IMR-90 (cell line): ENCODE results near the gene AGBL3. TPM values are rescaled to one million over a fixed set of nuclear protein-coding genes. Genes with fewer than 3 reads are reported as not detected.

Experiments
- ATAC-seq: fragments of 200-7000 bp; cut with Tn5 transposase; 2 replicates; pipeline ENCODE4 v1.9.1; 2020; ENCODE audit warnings: low read depth, mild to moderate bottlenecking, moderate library complexity
- BruUV-seq: library from RNA; stranded (reverse); fragments of 400-500 nt; replicated peaks from 2 replicates; lab custom pipeline; 2021; lab: Mats Ljungman, UMichigan
- CTCF ChIA-PET: fragments of 300-600 bp; formaldehyde crosslinking; extraction: SDS; loops from one replicate; lab custom pipeline; 2021; ENCODE audit warnings: antibody characterized with exemption; lab: Yijun Ruan, JAX
- POLR2A ChIA-PET: fragments of 300-600 bp; sonication (Branson Sonifier 250); formaldehyde crosslinking; loops from one replicate; lab custom pipeline; 2022; ENCODE audit warnings: antibody characterized with exemption; ENCODE audit not compliant: unreplicated experiment; lab: Charles Lee
- DNase-seq: peaks from one replicate; pipeline ENCODE4 v3.0.0; 2013
- H2AFZ ChIP-seq: replicated peaks from 2 replicates; pipeline ENCODE3; 2013; ENCODE audit warnings: low read length, mild to moderate bottlenecking; ENCODE audit not compliant: poor library complexity
- H2AK5ac ChIP-seq: 2 replicates; pipeline ENCODE4 v1.6.1; 2013; ENCODE audit warnings: low read depth, low read length, inconsistent platforms
- H2AK9ac ChIP-seq: replicated peaks from 2 replicates; pipeline ENCODE3; 2013; ENCODE audit warnings: mild to moderate bottlenecking, low read depth, low read length, moderate library complexity; ENCODE audit not compliant: poor library complexity
- H2BK120ac ChIP-seq: 2 replicates; pipeline ENCODE4 v1.6.1; 2013; ENCODE audit warnings: low read depth, low read length, inconsistent platforms
- H2BK15ac ChIP-seq: 3 replicates; pipeline ENCODE4 v1.6.1; 2013; ENCODE audit warnings: low read depth, low read length, inconsistent platforms
- H2BK20ac ChIP-seq: 2 replicates; pipeline ENCODE4 v1.6.1; 2013; ENCODE audit warnings: low read depth, mild to moderate bottlenecking, inconsistent platforms, low read length, moderate library complexity
- H2BK5ac ChIP-seq: 2 replicates; pipeline ENCODE4 v1.6.1; 2013; ENCODE audit warnings: mild to moderate bottlenecking, low read depth, low read length, inconsistent platforms; ENCODE audit not compliant: poor library complexity, severe bottlenecking
- H3K14ac ChIP-seq: replicated peaks from 2 replicates; pipeline ENCODE4 v1.6.1; 2013; ENCODE audit warnings: low read depth, low read length, inconsistent platforms
- H3K18ac ChIP-seq: 2 replicates; pipeline ENCODE4 v1.6.1; 2013; ENCODE audit warnings: low read depth, low read length, control low read depth
- H3K23ac ChIP-seq: 2 replicates; pipeline ENCODE4 v1.6.1; 2013; ENCODE audit warnings: low read depth, low read length, inconsistent platforms
- H3K27ac ChIP-seq: 2 replicates; pipeline ENCODE4 v1.5.1; 2013; ENCODE audit warnings: mild to moderate bottlenecking, control low read depth, low read length; ENCODE audit not compliant: insufficient read depth
- H3K27me3 ChIP-seq: 2 replicates; pipeline ENCODE4 v1.6.1; 2013; ENCODE audit warnings: low read length; ENCODE audit not compliant: control insufficient read depth, insufficient read depth
- H3K36me3 ChIP-seq: 2 replicates; pipeline ENCODE4 v1.6.1; 2013; ENCODE audit warnings: low read length, mixed read lengths; ENCODE audit not compliant: control insufficient read depth, insufficient read depth
- H3K4ac ChIP-seq: 2 replicates; pipeline ENCODE4 v1.6.1; 2013; ENCODE audit warnings: low read depth, low read length, inconsistent platforms
- H3K4me1 ChIP-seq: 2 replicates; pipeline ENCODE4 v1.6.1; 2013; ENCODE audit warnings: low read length, mixed read lengths; ENCODE audit not compliant: control insufficient read depth, insufficient read depth
- H3K4me2 ChIP-seq: 2 replicates; pipeline ENCODE4 v1.6.1; 2013; ENCODE audit warnings: low read depth, mild to moderate bottlenecking, control low read depth, low read length, moderate library complexity
- H3K4me3 ChIP-seq: 2 replicates; pipeline ENCODE4 v1.5.1; 2013; ENCODE audit warnings: low read depth, mild to moderate bottlenecking, control low read depth, low read length, moderate library complexity; ENCODE audit not compliant: insufficient read depth
- H3K56ac ChIP-seq: 2 replicates; pipeline ENCODE4 v1.6.1; 2013; ENCODE audit warnings: low read length, inconsistent platforms; ENCODE audit not compliant: insufficient read depth; ENCODE audit errors: extremely low read depth
- H3K79me1 ChIP-seq, 2 experiments: 2 replicates each; pipeline ENCODE4 v1.6.1; 2013; ENCODE audit warnings: low read length in 2 of 2, inconsistent platforms in 1 of 2, low read depth in 1 of 2
- H3K9ac ChIP-seq: 2 replicates; pipeline ENCODE4 v1.6.1; 2013; ENCODE audit warnings: low read depth, low read length, control low read depth
- H3K9me1 ChIP-seq: 2 replicates; pipeline ENCODE4 v1.6.1; 2013; ENCODE audit warnings: low read length, inconsistent platforms; ENCODE audit not compliant: insufficient read depth
- H3K9me3 ChIP-seq: 2 replicates; pipeline ENCODE4 v1.6.1; 2013; ENCODE audit warnings: low read length; ENCODE audit not compliant: control insufficient read depth, insufficient read depth
- H4K20me1 ChIP-seq: 2 replicates; pipeline ENCODE4 v1.6.1; 2013; ENCODE audit warnings: low read length, inconsistent platforms; ENCODE audit not compliant: insufficient read depth
- H4K5ac ChIP-seq: 2 replicates; pipeline ENCODE4 v1.6.1; 2013; ENCODE audit warnings: mild to moderate bottlenecking, low read depth, low read length, control low read depth
- H4K8ac ChIP-seq, 2 experiments: 2 replicates each; pipeline ENCODE4 v1.6.1; 2013; ENCODE audit warnings: low read depth in 2 of 2, low read length in 2 of 2, control low read depth in 1 of 2, inconsistent platforms in 1 of 2
- H4K91ac ChIP-seq: 2 replicates; pipeline ENCODE4 v1.6.1; 2013; ENCODE audit warnings: low read depth, low read length, inconsistent platforms; ENCODE audit not compliant: insufficient read depth
- BHLHE40 ChIP-seq: fragments of 150-350 bp; IDR thresholded peaks from 2 replicates; pipeline ENCODE4 v1.6.1; 2016; ENCODE audit warnings: mild to moderate bottlenecking, low read depth, low read length
- CHD1 ChIP-seq: IDR thresholded peaks from 2 replicates; pipeline ENCODE4 v1.6.1; 2012; ENCODE audit warnings: low read depth, low read length, improper control_type of control experiment
- FOS ChIP-seq: fragments of 150-350 bp; IDR thresholded peaks from 2 replicates; pipeline ENCODE4 v1.6.1; 2016; ENCODE audit warnings: low read depth, low read length
- MAFK ChIP-seq: IDR thresholded peaks from 2 replicates; pipeline ENCODE4 v1.6.1; 2012; ENCODE audit warnings: low read depth, low read length, improper control_type of control experiment
- MAZ ChIP-seq: IDR thresholded peaks from 2 replicates; pipeline ENCODE4 v1.6.1; 2012; ENCODE audit warnings: low read depth, mild to moderate bottlenecking, low read length, improper control_type of control experiment, moderate library complexity, borderline replicate concordance
- MXI1 ChIP-seq: IDR thresholded peaks from 2 replicates; pipeline ENCODE4 v1.6.1; 2012; ENCODE audit warnings: low read depth, mild to moderate bottlenecking, low read length, moderate library complexity, borderline replicate concordance
- POLR2A ChIP-seq: IDR thresholded peaks from 2 replicates; pipeline ENCODE4 v1.6.1; 2012; ENCODE audit warnings: mild to moderate bottlenecking, low read depth, low read length
- RCOR1 ChIP-seq: IDR thresholded peaks from 2 replicates; pipeline ENCODE4 v1.6.1; 2012; ENCODE audit warnings: mild to moderate bottlenecking, low read length, improper control_type of control experiment; ENCODE audit not compliant: insufficient replicate concordance
- SMC3 ChIP-seq: fragments of 150-350 bp; IDR thresholded peaks from 2 replicates; pipeline ENCODE4 v1.6.1; 2016; ENCODE audit warnings: low read depth, mild to moderate bottlenecking, antibody characterized with exemption, low read length, moderate library complexity
- WGBS, 2 experiments: methylation state at CpG; one replicate each; pipeline versions ENCODE4 v1.1.5 to v1.1.7; 2013; ENCODE audit warnings: missing lambda C conversion rate in 2 of 2; ENCODE audit not compliant: insufficient read length in 1 of 2; ENCODE audit errors: extremely low coverage in 2 of 2; 5-methylcytosine and 5-hydroxymethylcytosine counted together
- dilution Hi-C: fragments of 300-500 bp; cut with HindIII; formaldehyde crosslinking; loops from one replicate; pipeline ENCODE4 v1.14.3; 2018; ENCODE audit warnings: low sequenced_read_pairs; ENCODE audit not compliant: unreplicated experiment
- in situ Hi-C: fragments of 300-500 bp; cut with MboI; formaldehyde crosslinking; loops from 3 replicates; pipeline ENCODE4 v1.14.3; 2019; ENCODE audit warnings: low sequenced_read_pairs, inconsistent platforms, mixed read lengths
- intact Hi-C: fragments of 100-400 bp; cut with micrococcal nuclease; formaldehyde crosslinking; loops from 2 replicates; pipeline ENCODE4 v1.10.0; 2022
- polyA plus RNA-seq, 3 experiments: library from polyadenylated mRNA; depleted of rRNA; stranded (reverse); fragments of >200 nt; gene quantifications; 2 replicates each; pipeline ENCODE4 v1.2.3, GENCODE V29; 2012; ENCODE audit warnings: low replicate concordance in 1 of 3
- total RNA-seq: library from RNA; depleted of rRNA; stranded (reverse); fragments of >200 nt; gene quantifications from 2 replicates; pipeline ENCODE4 v1.2.3, GENCODE V29; 2012

AGBL3 gene
- total and polyA plus RNA-seq, 2 of the 4 experiments (the other 2 are of a cell fraction), result 0.18 to 0.65 TPM

- dilution Hi-C loops (no loop called here), intact Hi-C loops (no loop called here), in situ Hi-C loops (no loop called here)
- Histone ChIP-seq H3K56ac (no peak overlapping the region), H3K27ac (no peak overlapping the region), H3K9me3 (peaks cover 44% of the 10 kb centered on the region), H3K4me3 (no peak overlapping the region), H4K20me1 (no peaks in the 10 kb centered on the region), H4K8ac (no peak overlapping the region), H4K5ac (no peak overlapping the region), H3K79me1 (no peaks in the 10 kb centered on the region), H4K91ac (no peak overlapping the region), H2AK5ac (no peak overlapping the region), H3K14ac (no peak overlapping the region), H3K18ac (no peak overlapping the region), H3K4ac (no peak overlapping the region), H2AFZ (no peak overlapping the region), H2BK5ac (no peak overlapping the region), H2BK15ac (no peak overlapping the region), H3K23ac (no peak overlapping the region), H3K9ac (no peak overlapping the region), H2BK120ac (no peak overlapping the region), H3K36me3 (peaks cover 33% of the 10 kb centered on the region), H3K4me2 (no peak overlapping the region), H2BK20ac (no peak overlapping the region), H3K4me1 (no peaks in the 10 kb centered on the region), H3K9me1 (no peaks in the 10 kb centered on the region; the same call in 1 of the 2 replicates), H3K27me3 (no peaks in the 10 kb centered on the region), H2AK9ac (no peak overlapping the region)
- ChIA-PET POLR2A (no interaction called here), CTCF (no interaction called here)
- DNase-seq (no peak), ATAC-seq (no peak)
- WGBS, 2 experiments, result 93% methylated on average over 26 of the region's 31 CpGs; no CpG with 5 or more reads in 1 of the 2 experiments
- BruUV-seq, result no TSS peak
- no peak for TF ChIP-seq MAFK
- TF ChIP-seq POLR2A, result no peak
- no peak for TF ChIP-seq CHD1
- TF ChIP-seq BHLHE40, result no peak
- no peak for TF ChIP-seq FOS
- no peak for TF ChIP-seq MXI1
- TF ChIP-seq SMC3, result no peak
- TF ChIP-seq MAZ, result no peak
- no peak for TF ChIP-seq RCOR1
Observed at GRCh38 chr7:135181929-135182678, 195.8 kb downstream of the AGBL3 start.
